GM12873 (cell line): Measurements from ENCODE around the gene ATP8B1.

Source experiments
- TF ChIP-seq, protein P1 (sequence below): IDR thresholded peaks from 2 replicates; pipeline ENCODE4 v1.5.1; 2012; ENCODE audit warnings: low read depth, mild to moderate bottlenecking, moderate library complexity, low read length, control low read depth; ENCODE audit not compliant: insufficient read depth; ENCODE audit errors: missing control alignments

The ATP8B1 gene

DNA sequence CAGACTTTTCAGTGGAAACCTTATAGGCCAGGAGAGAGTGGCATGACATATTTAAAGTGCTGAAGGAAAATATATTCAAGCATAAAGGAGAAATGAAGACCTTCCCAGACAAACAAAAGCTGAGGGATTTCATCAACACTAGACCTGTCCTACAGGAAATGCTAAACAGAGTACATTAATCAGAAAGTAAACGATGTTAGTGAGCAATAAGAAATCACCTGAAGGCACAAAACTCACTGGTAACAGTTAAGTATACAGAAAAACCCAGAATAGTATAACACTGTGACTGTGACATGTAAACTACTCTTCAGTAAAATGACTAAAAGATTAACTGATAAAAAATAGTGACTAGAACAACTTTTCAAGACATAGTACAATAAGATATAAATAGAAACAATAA, 87.4 kb downstream of the ATP8B1 start:
- TF ChIP-seq, protein P1, sequence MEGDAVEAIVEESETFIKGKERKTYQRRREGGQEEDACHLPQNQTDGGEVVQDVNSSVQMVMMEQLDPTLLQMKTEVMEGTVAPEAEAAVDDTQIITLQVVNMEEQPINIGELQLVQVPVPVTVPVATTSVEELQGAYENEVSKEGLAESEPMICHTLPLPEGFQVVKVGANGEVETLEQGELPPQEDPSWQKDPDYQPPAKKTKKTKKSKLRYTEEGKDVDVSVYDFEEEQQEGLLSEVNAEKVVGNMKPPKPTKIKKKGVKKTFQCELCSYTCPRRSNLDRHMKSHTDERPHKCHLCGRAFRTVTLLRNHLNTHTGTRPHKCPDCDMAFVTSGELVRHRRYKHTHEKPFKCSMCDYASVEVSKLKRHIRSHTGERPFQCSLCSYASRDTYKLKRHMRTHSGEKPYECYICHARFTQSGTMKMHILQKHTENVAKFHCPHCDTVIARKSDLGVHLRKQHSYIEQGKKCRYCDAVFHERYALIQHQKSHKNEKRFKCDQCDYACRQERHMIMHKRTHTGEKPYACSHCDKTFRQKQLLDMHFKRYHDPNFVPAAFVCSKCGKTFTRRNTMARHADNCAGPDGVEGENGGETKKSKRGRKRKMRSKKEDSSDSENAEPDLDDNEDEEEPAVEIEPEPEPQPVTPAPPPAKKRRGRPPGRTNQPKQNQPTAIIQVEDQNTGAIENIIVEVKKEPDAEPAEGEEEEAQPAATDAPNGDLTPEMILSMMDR = no peak

DNA sequence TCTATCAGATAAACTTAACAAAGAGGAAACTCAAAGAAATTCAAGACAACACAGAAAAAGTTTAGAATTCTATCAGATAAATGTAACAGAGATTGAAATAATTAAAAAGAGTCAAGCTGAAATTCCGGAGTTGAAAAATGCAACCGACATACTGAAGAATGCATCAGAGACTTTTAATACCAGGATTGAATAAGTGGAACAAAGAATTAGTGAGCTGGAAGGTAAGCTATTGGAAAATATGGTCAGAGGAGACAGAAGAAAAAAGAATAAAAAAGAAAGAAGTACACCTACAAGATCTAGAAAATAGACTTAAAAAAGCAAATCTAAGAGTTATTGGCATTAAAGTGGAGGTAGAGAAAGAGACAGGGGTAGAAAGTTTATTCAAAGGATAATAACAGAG, 88.0 kb downstream of the ATP8B1 start:
- TF ChIP-seq, protein P1 = no peak

DNA sequence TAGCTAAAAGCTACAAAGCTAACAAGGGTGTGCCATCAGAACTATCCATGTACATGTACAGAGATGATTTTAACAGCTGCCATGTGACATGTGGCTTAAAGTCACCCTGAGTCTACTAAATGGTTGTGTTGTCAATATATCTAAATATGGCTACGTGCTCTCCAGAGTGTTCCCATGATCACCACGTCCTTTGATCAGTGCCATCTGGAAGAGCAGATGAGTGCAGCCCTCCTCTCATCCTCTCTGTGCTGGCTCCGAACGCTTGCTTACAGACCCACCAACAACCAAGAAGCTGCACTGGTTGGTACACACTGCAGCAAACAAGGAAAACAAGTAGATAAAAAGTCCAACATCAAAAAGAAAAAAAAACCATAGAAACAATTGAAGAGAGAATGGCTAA, 92.9 kb downstream of the ATP8B1 start:
- TF ChIP-seq, protein P1 = no peak

DNA sequence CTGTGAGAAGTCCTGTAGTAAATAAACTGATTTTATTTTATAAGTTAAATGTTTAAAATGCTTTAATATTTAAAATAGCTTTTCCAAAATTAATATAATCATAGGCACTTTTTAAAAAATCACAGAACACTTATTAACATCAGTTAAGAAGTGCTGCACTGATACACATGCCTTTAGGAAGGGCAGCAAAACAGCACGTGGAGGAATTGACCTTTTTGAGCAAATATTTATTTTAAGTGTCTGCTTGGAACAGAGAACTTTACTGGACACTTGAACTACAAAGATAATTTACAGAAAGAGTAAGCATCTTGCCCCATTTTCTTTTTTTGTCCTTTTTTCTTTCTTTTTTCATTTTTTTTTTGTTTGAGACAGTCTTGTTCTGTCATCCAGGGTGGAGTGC, 93.8 kb downstream of the ATP8B1 start:
- TF ChIP-seq, protein P1 = no peak

DNA sequence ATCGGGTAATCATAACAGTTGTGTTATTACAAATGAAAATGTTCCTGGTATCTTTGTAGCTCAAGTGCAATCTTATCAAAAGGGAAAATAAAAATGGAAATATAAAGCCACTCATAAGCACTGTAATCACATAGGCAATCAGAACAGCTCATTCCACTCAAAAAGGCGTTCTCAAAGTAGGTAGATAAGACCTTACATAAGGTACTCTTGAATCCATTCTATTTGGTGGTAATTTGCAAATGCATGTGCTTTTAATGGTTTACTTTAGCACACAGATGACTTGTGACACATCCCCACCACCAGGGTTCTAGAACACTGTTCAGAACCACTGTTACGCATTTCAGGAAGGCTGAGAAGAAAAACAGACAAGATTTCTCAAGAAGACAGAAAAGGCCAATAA, 94.8 kb downstream of the ATP8B1 start:
- TF ChIP-seq, protein P1 = no peak

DNA sequence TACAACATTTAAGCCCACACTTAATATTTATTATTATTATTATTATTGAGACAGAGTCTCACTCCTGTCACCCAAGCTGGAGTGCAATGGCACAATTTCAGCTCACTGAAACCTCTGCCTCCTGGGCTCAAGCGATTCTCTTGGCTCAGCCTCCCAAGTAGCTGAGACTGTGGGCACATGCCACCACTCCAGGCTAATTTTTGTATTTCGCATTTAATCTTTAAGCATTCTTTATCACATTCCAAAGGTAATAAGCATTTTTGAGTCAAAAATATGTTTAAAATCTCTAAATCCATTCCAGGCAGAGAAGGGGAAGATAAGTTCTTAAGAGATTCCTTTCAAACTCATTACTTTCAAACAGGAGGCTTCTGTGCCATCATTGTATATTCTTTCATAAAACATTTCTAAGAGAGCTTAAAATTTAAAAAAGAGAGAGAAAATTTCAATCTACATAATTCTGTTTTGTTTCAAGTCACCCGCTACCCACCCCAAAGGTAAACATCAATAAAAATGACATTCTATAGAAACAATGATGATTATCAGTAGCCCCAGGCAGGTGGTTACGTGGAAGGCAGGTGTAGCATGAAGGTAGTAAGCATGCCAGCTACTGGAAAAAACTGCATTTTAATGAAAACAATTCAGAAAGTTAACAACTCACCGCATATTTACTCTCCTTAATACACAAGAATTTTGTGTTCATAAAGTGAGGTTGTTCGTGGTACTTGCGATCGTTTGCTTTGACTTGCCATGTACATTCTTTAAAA, 97.1 kb downstream of the ATP8B1 start:
- TF ChIP-seq, protein P1 = no peak

DNA sequence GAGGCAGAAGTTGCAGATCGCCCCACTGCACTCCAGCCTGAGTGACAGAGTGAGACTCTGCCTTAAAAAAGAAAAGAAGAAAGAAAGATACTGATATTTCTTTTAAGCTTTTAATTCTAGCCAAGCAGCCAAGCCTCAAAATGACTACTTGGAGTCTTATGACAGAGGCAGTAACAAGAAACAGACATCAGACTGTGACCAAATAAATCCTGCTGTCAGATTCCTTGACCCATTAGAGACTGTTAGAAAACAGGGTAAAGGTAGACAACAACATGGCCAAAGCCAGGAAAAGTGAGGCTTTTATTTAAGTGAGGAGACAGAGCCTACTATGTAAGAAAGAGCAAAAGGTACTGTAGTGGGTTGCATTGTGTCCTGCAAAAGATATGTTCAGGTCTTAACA, 98.1 kb downstream of the ATP8B1 start:
- TF ChIP-seq, protein P1 = no peak
